H1 (cell line): ENCODE data around the gene SCGN. TPM values are rescaled to one million over a fixed set of nuclear protein-coding genes. Genes with fewer than 3 reads are reported as not detected.

Source experiments
- CTCF ChIA-PET: fragments of 300-600 bp; sonication (Branson Sonifier 250); formaldehyde crosslinking; loops from one replicate; lab custom pipeline; 2021; ENCODE audit not compliant: partially characterized antibody; lab: Charles Lee
- POLR2A ChIA-PET: fragments of 300-600 bp; sonication (Branson Sonifier 250); formaldehyde crosslinking; loops from one replicate; lab custom pipeline; 2021; ENCODE audit warnings: inconsistent platforms; ENCODE audit not compliant: partially characterized antibody; lab: Charles Lee
- DNase-seq, 2 experiments: peaks; one replicate each; pipeline versions ENCODE4 v3.0.0 to v3.0.0-alpha.2; 2010 to 2022; ENCODE audit warnings: low spot score in 2 of 2, low read depth in 1 of 2, mixed read lengths in 1 of 2
- FAIRE-seq: peaks from 2 replicates; lab custom pipeline; 2011; peaks lifted over from hg19 to GRCh38; lab: Jason Lieb, UNC
- H2AFZ ChIP-seq: 2 replicates; pipeline ENCODE4 v1.8.1; 2012; ENCODE audit warnings: low read length, inconsistent platforms
- H2AK5ac ChIP-seq: 2 replicates; pipeline ENCODE4 v1.6.1; 2013; ENCODE audit warnings: low read depth, low read length
- H2BK120ac ChIP-seq: replicated peaks from 2 replicates; pipeline ENCODE3; 2013; ENCODE audit warnings: low read depth, low read length, inconsistent platforms
- H2BK12ac ChIP-seq: 2 replicates; pipeline ENCODE4 v1.6.1; 2013; ENCODE audit warnings: low read depth, low read length
- H2BK15ac ChIP-seq: 2 replicates; pipeline ENCODE4 v1.6.1; 2013; ENCODE audit warnings: low read length
- H2BK20ac ChIP-seq: 2 replicates; pipeline ENCODE4 v1.6.1; 2013; ENCODE audit warnings: low read length
- H2BK5ac ChIP-seq: 2 replicates; pipeline ENCODE4 v1.6.1; 2013; ENCODE audit warnings: low read depth, low read length
- H3K14ac ChIP-seq: 2 replicates; pipeline ENCODE4 v1.6.1; 2013; ENCODE audit warnings: inconsistent platforms; ENCODE audit not compliant: insufficient read length
- H3K18ac ChIP-seq: 2 replicates; pipeline ENCODE4 v1.6.1; 2013; ENCODE audit warnings: low read length; ENCODE audit errors: extremely low read depth
- H3K23ac ChIP-seq: 2 replicates; pipeline ENCODE4 v1.6.1; 2013; ENCODE audit warnings: inconsistent platforms; ENCODE audit not compliant: insufficient read length
- H3K23me2 ChIP-seq: 2 replicates; pipeline ENCODE4 v1.6.1; 2013; ENCODE audit warnings: low read depth, low read length
- H3K27ac ChIP-seq: 2 replicates; pipeline ENCODE4 v1.6.1; 2011; ENCODE audit warnings: low read depth, low read length, inconsistent platforms
- H3K27me3 ChIP-seq, 4 experiments: replicated peaks in 1 of 4; 1 replicate in 1 of 4; 2 replicates in 3 of 4; pipeline versions ENCODE4 v1.6.1 to v1.8.1; 2011 to 2013; ENCODE audit warnings: low read length in 3 of 4, mild to moderate bottlenecking in 3 of 4, inconsistent platforms in 2 of 4, mixed read lengths in 2 of 4, moderate library complexity in 1 of 4; ENCODE audit not compliant: control insufficient read depth in 3 of 4, insufficient read depth in 3 of 4; ENCODE audit errors: extremely low read depth in 1 of 4
- H3K36me3 ChIP-seq, 4 experiments: 2 replicates each; pipeline versions ENCODE4 v1.6.1 to v1.8.1; 2011 to 2013; ENCODE audit warnings: mild to moderate bottlenecking in 4 of 4, low read length in 3 of 4, moderate library complexity in 2 of 4, control low read depth in 1 of 4, inconsistent platforms in 1 of 4; ENCODE audit not compliant: insufficient read depth in 4 of 4, control insufficient read depth in 2 of 4
- H3K4ac ChIP-seq: replicated peaks from 2 replicates; pipeline ENCODE3; 2013; ENCODE audit warnings: low read length, low read depth, mixed read lengths, inconsistent platforms; ENCODE audit not compliant: insufficient read length
- H3K4me1 ChIP-seq, 4 experiments: replicated peaks in 1 of 4; 1 replicate in 1 of 4; 2 replicates in 3 of 4; pipeline versions ENCODE4 v1.6.1 to v1.8.1; 2011 to 2013; ENCODE audit warnings: low read length in 3 of 4, inconsistent platforms in 2 of 4, mixed read lengths in 1 of 4; ENCODE audit not compliant: insufficient read depth in 4 of 4, control insufficient read depth in 3 of 4
- H3K4me2 ChIP-seq, 2 experiments: 2 replicates each; pipeline versions ENCODE4 v1.6.1 to v1.8.1; 2011 to 2013; ENCODE audit warnings: low read depth in 2 of 2, low read length in 2 of 2, control low read depth in 1 of 2, inconsistent platforms in 1 of 2, mild to moderate bottlenecking in 1 of 2; ENCODE audit not compliant: insufficient read depth in 1 of 2
- H3K4me3 ChIP-seq, 4 experiments: fragments of 200-600, 300-600 bp in 1 of 4; sonication (generic), shearing (Covaris generic), sonication (Bioruptor Twin) in 1 of 4; 2 replicates each; pipeline versions ENCODE4 v1.5.1 to v1.8.1; 2011 to 2016; ENCODE audit warnings: low read length in 4 of 4, low read depth in 3 of 4, control low read depth in 2 of 4, inconsistent platforms in 2 of 4, mild to moderate bottlenecking in 2 of 4, mixed read lengths in 1 of 4, moderate library complexity in 1 of 4; ENCODE audit not compliant: insufficient read depth in 2 of 4; ENCODE audit errors: extremely low read depth in 1 of 4
- H3K56ac ChIP-seq: replicated peaks from 2 replicates; pipeline ENCODE3; 2013; ENCODE audit warnings: low read depth, mild to moderate bottlenecking, mixed read lengths, low read length, inconsistent platforms; ENCODE audit not compliant: insufficient read length
- H3K79me1 ChIP-seq: 2 replicates; pipeline ENCODE4 v1.6.1; 2013; ENCODE audit warnings: low read depth, low read length, control low read depth
- H3K79me2 ChIP-seq, 2 experiments: 2 replicates each; pipeline versions ENCODE4 v1.6.1 to v1.8.1; 2012 to 2013; ENCODE audit warnings: low read length in 2 of 2, mild to moderate bottlenecking in 2 of 2, inconsistent platforms in 1 of 2; ENCODE audit not compliant: insufficient read depth in 2 of 2, control insufficient read depth in 1 of 2
- H3K9ac ChIP-seq, 4 experiments: replicated peaks in 1 of 4; 1 replicate in 1 of 4; 2 replicates in 3 of 4; pipeline versions ENCODE4 v1.6.1 to v1.8.1; 2011 to 2013; ENCODE audit warnings: low read depth in 3 of 4, low read length in 3 of 4, control low read depth in 2 of 4, mild to moderate bottlenecking in 2 of 4, moderate library complexity in 2 of 4, inconsistent platforms in 1 of 4; ENCODE audit errors: extremely low read depth in 1 of 4
- H3K9me3 ChIP-seq, 2 experiments: 2 replicates each; pipeline versions ENCODE4 v1.6.1 to v1.8.1; 2012 to 2013; ENCODE audit warnings: mild to moderate bottlenecking in 2 of 2, moderate library complexity in 2 of 2, control low read depth in 1 of 2, inconsistent platforms in 1 of 2, low read depth in 1 of 2, low read length in 1 of 2, mixed read lengths in 1 of 2; ENCODE audit not compliant: insufficient read depth in 2 of 2
- H4K20me1 ChIP-seq, 2 experiments: replicated peaks in 1 of 2; 2 replicates each; pipeline versions ENCODE3 to v1.8.1; 2011 to 2013; ENCODE audit warnings: inconsistent platforms in 2 of 2, low read length in 2 of 2, mild to moderate bottlenecking in 1 of 2; ENCODE audit not compliant: insufficient read depth in 2 of 2, control insufficient read depth in 1 of 2
- H4K5ac ChIP-seq: 2 replicates; pipeline ENCODE4 v1.6.1; 2013; ENCODE audit warnings: low read length, low read depth, mixed read lengths, inconsistent platforms; ENCODE audit not compliant: insufficient read length
- H4K8ac ChIP-seq: 2 replicates; pipeline ENCODE4 v1.8.0; 2013; ENCODE audit warnings: mild to moderate bottlenecking, moderate library complexity, low read length, inconsistent platforms; ENCODE audit not compliant: insufficient read depth; ENCODE audit errors: extremely low read depth
- H4K91ac ChIP-seq: replicated peaks from 2 replicates; pipeline ENCODE3; 2013; ENCODE audit warnings: low read length, mixed read lengths, inconsistent platforms; ENCODE audit not compliant: insufficient read length
- CHD1 ChIP-seq: IDR thresholded peaks from 2 replicates; pipeline ENCODE4 v1.6.1; 2012; ENCODE audit warnings: low read depth, low read length, improper control_type of control experiment
- EGR1 ChIP-seq: IDR thresholded peaks from 2 replicates; pipeline ENCODE4 v1.6.1; 2011; ENCODE audit warnings: low read depth, low read length, borderline replicate concordance
- JUN ChIP-seq: IDR thresholded peaks from 2 replicates; pipeline ENCODE4 v1.6.1; 2011; ENCODE audit warnings: low read depth, mild to moderate bottlenecking, improper control_type of control experiment, low read length
- NANOG ChIP-seq: IDR thresholded peaks from 2 replicates; pipeline ENCODE4 v1.6.1; 2011; ENCODE audit warnings: low read length, low read depth, mild to moderate bottlenecking, inconsistent platforms; ENCODE audit not compliant: insufficient read depth, poor library complexity, severe bottlenecking
- POLR2AphosphoS5 ChIP-seq: IDR thresholded peaks from 2 replicates; pipeline ENCODE4 v1.6.1; 2011; ENCODE audit warnings: low read depth, low read length
- SIN3A ChIP-seq, 2 experiments: IDR thresholded peaks in 1 of 2; conservative IDR thresholded peaks in 1 of 2; 2 replicates each; pipeline ENCODE4 v1.6.1; 2011 to 2012; ENCODE audit warnings: low read length in 2 of 2, improper control_type of control experiment in 1 of 2, low read depth in 1 of 2, mild to moderate bottlenecking in 1 of 2
- SP1 ChIP-seq: IDR thresholded peaks from 2 replicates; pipeline ENCODE4 v1.6.1; 2011; ENCODE audit warnings: low read depth, low read length
- polyA plus RNA-seq, 7 experiments: library from polyadenylated mRNA; depleted of rRNA in 3 of 7; stranded (reverse) in 5 of 7; unstranded in 2 of 7; fragments of >200 nt in 5 of 7; fragments of 200-250 nt in 2 of 7; gene quantifications; 1 replicate in 5 of 7; 2 replicates in 1 of 7; 4 replicates in 1 of 7; pipeline versions ENCODE4 v1.2.1 to v1.2.3, GENCODE V29; 2011 to 2013; ENCODE audit warnings: missing spikeins in 2 of 7, mixed read lengths in 2 of 7
- total RNA-seq: library from RNA; stranded (reverse); fragmentation: NEBNext Ultra II Directional; extraction: Animal tissue kit (Norgen Biotek cat#: 25700); gene quantifications from 2 replicates; pipeline ENCODE4 v1.2.1, GENCODE V29; 2021

SCGN gene
- total and polyA plus RNA-seq, 2 of the 8 experiments (the other 6 are each of a cell fraction or from before 2014, with no cell fraction given), result not detected

DNA sequence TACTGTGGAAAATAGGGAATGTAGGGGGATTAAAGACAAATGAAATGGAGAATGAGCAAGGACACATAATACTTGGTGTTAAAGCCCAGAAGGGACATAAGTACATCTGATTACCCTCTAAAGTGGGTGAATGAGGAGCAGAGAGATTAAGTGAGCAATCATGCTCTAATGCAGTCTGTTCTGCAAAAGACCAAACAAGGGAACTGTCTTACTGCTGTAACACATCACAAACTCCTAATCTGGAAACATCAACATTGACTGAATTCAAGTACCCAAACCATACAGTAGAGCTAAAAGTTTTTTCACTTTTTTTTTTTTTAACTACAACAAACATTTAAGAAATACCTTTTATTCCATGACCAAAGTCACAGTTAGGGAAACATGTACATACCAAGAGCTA, 83.2 kb downstream of the SCGN start:
- H3K23me2 ChIP-seq, result no peaks in the 10 kb centered on the region
- H3K56ac ChIP-seq, result no peak overlapping the region
- ChIA-PET CTCF (interaction anchor here (0.6 to 1.3 kb wide), 4 partner anchors 9 to 422 kb away, joined by 3 to 4 read pairs (median 3); no protein-coding TSS in a partner anchor), POLR2A (no interaction called here)
- no peaks in the 10 kb centered on the region for H3K4me1 ChIP-seq
- H4K8ac ChIP-seq, result no peak overlapping the region
- H3K79me2 ChIP-seq, result no peaks in the 10 kb centered on the region
- no peaks in the 10 kb centered on the region for H3K36me3 ChIP-seq
- H2BK12ac ChIP-seq, result no peak overlapping the region
- no peak overlapping the region for H3K9ac ChIP-seq
- H2BK5ac ChIP-seq, result no peak overlapping the region
- no peak overlapping the region for H3K4ac ChIP-seq
- H4K20me1 ChIP-seq, result no peaks in the 10 kb centered on the region
- no peak overlapping the region for H4K91ac ChIP-seq
- H3K18ac ChIP-seq, result no peak overlapping the region
- H3K4me3 ChIP-seq, result no peak overlapping the region
- H3K79me1 ChIP-seq, result no peaks in the 10 kb centered on the region
- FAIRE-seq (no peak), DNase-seq (no peak)
- peaks cover 3% of the 10 kb centered on the region in 2 experiments; a peak in 3 of 4 replicates for H3K9me3 ChIP-seq
- no peak overlapping the region for H4K5ac ChIP-seq
- H3K4me2 ChIP-seq, result no peak overlapping the region
- no peak overlapping the region for H2BK120ac ChIP-seq
- H2BK15ac ChIP-seq, result no peak overlapping the region
- no peak overlapping the region for H2BK20ac ChIP-seq
- TF ChIP-seq EGR1 (no peak), JUN (no peak), SP1 (no peak), CHD1 (no peak), NANOG (no peak), POLR2AphosphoS5 (no peak), SIN3A (conservative IDR thresholded peaks at IDR 0.05 in 1 of 2, IDR thresholded peaks at IDR 0.05 in 1 of 2; ENCODE audit: low read depth in 1 of 2, low read length in 2 of 2) (no peak)
- H3K27ac ChIP-seq, result no peak overlapping the region
- no peak overlapping the region for H2AK5ac ChIP-seq
- no peak overlapping the region for H2AFZ ChIP-seq
- no peaks in the 10 kb centered on the region for H3K27me3 ChIP-seq
- H3K23ac ChIP-seq, result no peak overlapping the region
- H3K14ac ChIP-seq, result no peak overlapping the region
